Hepatocyte (in vitro differentiated cells): Measurements from ENCODE around the gene C14orf180. TPM values are rescaled to one million over a fixed set of nuclear protein-coding genes. Genes with fewer than 3 reads are reported as not detected.

Experiments
- DNase-seq: peaks from one replicate; pipeline ENCODE4 v3.0.0-alpha.2; 2016; ENCODE audit warnings: low spot score
- H2AFZ ChIP-seq: fragments of 200-600 bp; sonication (generic); 2 replicates; pipeline ENCODE4 v1.6.0; 2016; ENCODE audit warnings: antibody characterized with exemption, mild to moderate bottlenecking
- H3K27ac ChIP-seq: fragments of 200-600 bp; sonication (generic); 2 replicates; pipeline ENCODE4 v1.5.1; 2016; ENCODE audit warnings: mild to moderate bottlenecking
- H3K27me3 ChIP-seq: fragments of 200-600 bp; sonication (generic); 2 replicates; pipeline ENCODE4 v1.6.1; 2016
- H3K36me3 ChIP-seq: fragments of 200-600 bp; sonication (generic); replicated peaks from 2 replicates; pipeline ENCODE4 v1.5.1; 2016; ENCODE audit warnings: low read depth; ENCODE audit not compliant: insufficient read depth
- H3K4me1 ChIP-seq: fragments of 200-600 bp; sonication (generic); 2 replicates; pipeline ENCODE4 v1.5.1; 2016; ENCODE audit warnings: mild to moderate bottlenecking, moderate library complexity; ENCODE audit not compliant: insufficient read depth
- H3K4me2 ChIP-seq: fragments of 200-600 bp; sonication (generic); 2 replicates; pipeline ENCODE4 v1.6.0; 2016
- H3K4me3 ChIP-seq: fragments of 200-600 bp; sonication (generic); 2 replicates; pipeline ENCODE4 v1.5.1; 2016; ENCODE audit warnings: mild to moderate bottlenecking
- H3K79me2 ChIP-seq: fragments of 200-600 bp; sonication (generic); 2 replicates; pipeline ENCODE4 v1.6.0; 2017; ENCODE audit warnings: mild to moderate bottlenecking
- H3K9me2 ChIP-seq: fragments of 200-600 bp; sonication (generic); replicated peaks from 2 replicates; pipeline ENCODE4 v1.6.0; 2017; ENCODE audit warnings: mild to moderate bottlenecking; ENCODE audit not compliant: insufficient read depth
- H3K9me3 ChIP-seq: fragments of 200-600 bp; sonication (generic); 2 replicates; pipeline ENCODE4 v1.5.1; 2016; ENCODE audit warnings: low read depth, mild to moderate bottlenecking
- H4K20me1 ChIP-seq: fragments of 200-600 bp; sonication (generic); 2 replicates; pipeline ENCODE4 v1.6.0; 2016; ENCODE audit warnings: mild to moderate bottlenecking; ENCODE audit not compliant: insufficient read depth, poor library complexity, severe bottlenecking
- CTCF ChIP-seq: fragments of 200-600 bp; sonication (generic); IDR thresholded peaks from 2 replicates; pipeline ENCODE4 v1.5.1; 2016; ENCODE audit warnings: antibody characterized with exemption, mild to moderate bottlenecking; ENCODE audit not compliant: poor library complexity
- EZH2 ChIP-seq: fragments of 200-600 bp; sonication (generic); IDR thresholded peaks from 2 replicates; pipeline ENCODE4 v1.6.1; 2016; ENCODE audit warnings: antibody characterized with exemption, mild to moderate bottlenecking, borderline replicate concordance
- EZH2phosphoT487 ChIP-seq: fragments of 200-600 bp; sonication (generic); IDR thresholded peaks from one replicate; pipeline ENCODE4 v1.6.1; 2018; ENCODE audit warnings: antibody characterized with exemption, mild to moderate bottlenecking, low read depth, moderate library complexity; ENCODE audit not compliant: unreplicated experiment, severe bottlenecking
- WGBS: methylation state at CpG from one replicate; pipeline ENCODE4 v1.1.6; 2016; ENCODE audit warnings: low lambda C conversion rate; ENCODE audit errors: missing lambda C conversion rate; 5-methylcytosine and 5-hydroxymethylcytosine counted together
- polyA plus RNA-seq: library from polyadenylated mRNA; unstranded; fragments of >200 nt; fragmentation: Nextera tagmentation; extraction: Ambion mirVana; gene quantifications from 2 replicates; pipeline ENCODE4 v1.2.1, GENCODE V29; 2016
- total RNA-seq: library from RNA; depleted of rRNA; stranded (reverse); fragments of >200 nt; gene quantifications from 2 replicates; pipeline ENCODE4 v1.2.3, GENCODE V29; 2014

Gene C14orf180
- total and polyA plus RNA-seq, 2 experiments from 2014 or later: 1.1 to 1.2 TPM

- Histone ChIP-seq H3K36me3 (no peaks in the 10 kb centered on the region), H3K27me3 (no peaks in the 10 kb centered on the region), H4K20me1 (no peaks in the 10 kb centered on the region), H3K79me2 (no peaks in the 10 kb centered on the region), H3K4me2 (no peak overlapping the region), H3K9me2 (no peaks in the 10 kb centered on the region), H3K4me1 (peaks cover 63% of the 10 kb centered on the region), H2AFZ (no peak overlapping the region), H3K9me3 (no peaks in the 10 kb centered on the region), H3K4me3 (no peak overlapping the region), H3K27ac (peak overlapping the region; percentile 69)
- peak; percentile 70 for DNase-seq
- TF ChIP-seq EZH2phosphoT487: no peak
- no peak for TF ChIP-seq CTCF
- TF ChIP-seq EZH2: no peak
- 59% methylated on average over 16 of the region's 16 CpGs for WGBS
These were observed 3.2 kb upstream of the C14orf180 start for GRCh38 chr14:104576232-104576969.

GRCh38 chr14:104576970-104577332 lies 2.6 kb upstream of the C14orf180 start:
- TF ChIP-seq EZH2phosphoT487 (no peak), EZH2 (no peak), CTCF (no peak)
- peak overlapping the region; percentile 69 for H3K27ac ChIP-seq
- peak; percentile 59 for DNase-seq
- WGBS: 72% methylated on average over 9 of the region's 9 CpGs
- no peak overlapping the region for H3K4me3 ChIP-seq
- no peaks in the 10 kb centered on the region for H3K27me3 ChIP-seq
- no peak overlapping the region for H3K4me2 ChIP-seq
- no peaks in the 10 kb centered on the region for H3K9me3 ChIP-seq
- H4K20me1 ChIP-seq: no peaks in the 10 kb centered on the region
- no peaks in the 10 kb centered on the region for H3K36me3 ChIP-seq
- no peaks in the 10 kb centered on the region for H3K9me2 ChIP-seq
- H3K79me2 ChIP-seq: no peaks in the 10 kb centered on the region
- H3K4me1 ChIP-seq: peaks cover 63% of the 10 kb centered on the region
- no peak overlapping the region for H2AFZ ChIP-seq

GRCh38 chr14:104577426-104577825 lies 2.1 kb upstream of the C14orf180 start:
- peak; percentile 29 for DNase-seq

More at GRCh38 chr14:104577426-104577825, 2.1 kb upstream of the C14orf180 start:
- Histone ChIP-seq H4K20me1 (no peaks in the 10 kb centered on the region), H3K9me3 (no peaks in the 10 kb centered on the region), H3K4me1 (peaks cover 63% of the 10 kb centered on the region), H3K36me3 (no peaks in the 10 kb centered on the region), H3K27me3 (no peaks in the 10 kb centered on the region), H2AFZ (no peak overlapping the region), H3K27ac (peak overlapping the region; percentile 69), H3K4me2 (no peak overlapping the region), H3K4me3 (no peak overlapping the region), H3K79me2 (no peaks in the 10 kb centered on the region), H3K9me2 (no peaks in the 10 kb centered on the region)
- 87% methylated on average over 11 of the region's 12 CpGs for WGBS
- no peak for TF ChIP-seq EZH2phosphoT487
- TF ChIP-seq EZH2: no peak
- no peak for TF ChIP-seq CTCF
